H1 (cell line): ENCODE measurements around the gene ENTPD2. TPM values are rescaled to one million over a fixed set of nuclear protein-coding genes. Genes with fewer than 3 reads are reported as not detected.
A peak's percentile ranks its signal among the peaks of the same experiment; 100 is the strongest.

ENCODE experiments used
- CTCF ChIA-PET: fragments of 300-600 bp; sonication (Branson Sonifier 250); formaldehyde crosslinking; loops from one replicate; lab custom pipeline; 2021; ENCODE audit not compliant: partially characterized antibody; lab: Charles Lee
- POLR2A ChIA-PET: fragments of 300-600 bp; sonication (Branson Sonifier 250); formaldehyde crosslinking; loops from one replicate; lab custom pipeline; 2021; ENCODE audit warnings: inconsistent platforms; ENCODE audit not compliant: partially characterized antibody; lab: Charles Lee
- DNase-seq, 2 experiments: peaks; one replicate each; pipeline versions ENCODE4 v3.0.0 to v3.0.0-alpha.2; 2010 to 2022; ENCODE audit warnings: low spot score in 2 of 2, low read depth in 1 of 2, mixed read lengths in 1 of 2
- FAIRE-seq: peaks from 2 replicates; lab custom pipeline; 2011; peaks lifted over from hg19 to GRCh38; lab: Jason Lieb, UNC
- H2AFZ ChIP-seq: 2 replicates; pipeline ENCODE4 v1.8.1; 2012; ENCODE audit warnings: low read length, inconsistent platforms
- H2AK5ac ChIP-seq: 2 replicates; pipeline ENCODE4 v1.6.1; 2013; ENCODE audit warnings: low read depth, low read length
- H2BK120ac ChIP-seq: replicated peaks from 2 replicates; pipeline ENCODE3; 2013; ENCODE audit warnings: low read depth, low read length, inconsistent platforms
- H2BK12ac ChIP-seq: 2 replicates; pipeline ENCODE4 v1.6.1; 2013; ENCODE audit warnings: low read depth, low read length
- H2BK15ac ChIP-seq: 2 replicates; pipeline ENCODE4 v1.6.1; 2013; ENCODE audit warnings: low read length
- H2BK20ac ChIP-seq: 2 replicates; pipeline ENCODE4 v1.6.1; 2013; ENCODE audit warnings: low read length
- H2BK5ac ChIP-seq: 2 replicates; pipeline ENCODE4 v1.6.1; 2013; ENCODE audit warnings: low read depth, low read length
- H3K14ac ChIP-seq: 2 replicates; pipeline ENCODE4 v1.6.1; 2013; ENCODE audit warnings: inconsistent platforms; ENCODE audit not compliant: insufficient read length
- H3K18ac ChIP-seq: 2 replicates; pipeline ENCODE4 v1.6.1; 2013; ENCODE audit warnings: low read length; ENCODE audit errors: extremely low read depth
- H3K23ac ChIP-seq: 2 replicates; pipeline ENCODE4 v1.6.1; 2013; ENCODE audit warnings: inconsistent platforms; ENCODE audit not compliant: insufficient read length
- H3K23me2 ChIP-seq: 2 replicates; pipeline ENCODE4 v1.6.1; 2013; ENCODE audit warnings: low read depth, low read length
- H3K27ac ChIP-seq: 2 replicates; pipeline ENCODE4 v1.6.1; 2011; ENCODE audit warnings: low read depth, low read length, inconsistent platforms
- H3K27me3 ChIP-seq, 4 experiments: replicated peaks in 1 of 4; 1 replicate in 1 of 4; 2 replicates in 3 of 4; pipeline versions ENCODE4 v1.6.1 to v1.8.1; 2011 to 2013; ENCODE audit warnings: low read length in 3 of 4, mild to moderate bottlenecking in 3 of 4, inconsistent platforms in 2 of 4, mixed read lengths in 2 of 4, moderate library complexity in 1 of 4; ENCODE audit not compliant: control insufficient read depth in 3 of 4, insufficient read depth in 3 of 4; ENCODE audit errors: extremely low read depth in 1 of 4
- H3K36me3 ChIP-seq, 4 experiments: 2 replicates each; pipeline versions ENCODE4 v1.6.1 to v1.8.1; 2011 to 2013; ENCODE audit warnings: mild to moderate bottlenecking in 4 of 4, low read length in 3 of 4, moderate library complexity in 2 of 4, control low read depth in 1 of 4, inconsistent platforms in 1 of 4; ENCODE audit not compliant: insufficient read depth in 4 of 4, control insufficient read depth in 2 of 4
- H3K4ac ChIP-seq: replicated peaks from 2 replicates; pipeline ENCODE3; 2013; ENCODE audit warnings: low read length, low read depth, mixed read lengths, inconsistent platforms; ENCODE audit not compliant: insufficient read length
- H3K4me1 ChIP-seq, 4 experiments: replicated peaks in 1 of 4; 1 replicate in 1 of 4; 2 replicates in 3 of 4; pipeline versions ENCODE4 v1.6.1 to v1.8.1; 2011 to 2013; ENCODE audit warnings: low read length in 3 of 4, inconsistent platforms in 2 of 4, mixed read lengths in 1 of 4; ENCODE audit not compliant: insufficient read depth in 4 of 4, control insufficient read depth in 3 of 4
- H3K4me2 ChIP-seq, 2 experiments: 2 replicates each; pipeline versions ENCODE4 v1.6.1 to v1.8.1; 2011 to 2013; ENCODE audit warnings: low read depth in 2 of 2, low read length in 2 of 2, control low read depth in 1 of 2, inconsistent platforms in 1 of 2, mild to moderate bottlenecking in 1 of 2; ENCODE audit not compliant: insufficient read depth in 1 of 2
- H3K4me3 ChIP-seq, 4 experiments: fragments of 200-600, 300-600 bp in 1 of 4; sonication (generic), shearing (Covaris generic), sonication (Bioruptor Twin) in 1 of 4; 2 replicates each; pipeline versions ENCODE4 v1.5.1 to v1.8.1; 2011 to 2016; ENCODE audit warnings: low read length in 4 of 4, low read depth in 3 of 4, control low read depth in 2 of 4, inconsistent platforms in 2 of 4, mild to moderate bottlenecking in 2 of 4, mixed read lengths in 1 of 4, moderate library complexity in 1 of 4; ENCODE audit not compliant: insufficient read depth in 2 of 4; ENCODE audit errors: extremely low read depth in 1 of 4
- H3K56ac ChIP-seq: replicated peaks from 2 replicates; pipeline ENCODE3; 2013; ENCODE audit warnings: low read depth, mild to moderate bottlenecking, mixed read lengths, low read length, inconsistent platforms; ENCODE audit not compliant: insufficient read length
- H3K79me1 ChIP-seq: 2 replicates; pipeline ENCODE4 v1.6.1; 2013; ENCODE audit warnings: low read depth, low read length, control low read depth
- H3K79me2 ChIP-seq, 2 experiments: 2 replicates each; pipeline versions ENCODE4 v1.6.1 to v1.8.1; 2012 to 2013; ENCODE audit warnings: low read length in 2 of 2, mild to moderate bottlenecking in 2 of 2, inconsistent platforms in 1 of 2; ENCODE audit not compliant: insufficient read depth in 2 of 2, control insufficient read depth in 1 of 2
- H3K9ac ChIP-seq, 4 experiments: replicated peaks in 1 of 4; 1 replicate in 1 of 4; 2 replicates in 3 of 4; pipeline versions ENCODE4 v1.6.1 to v1.8.1; 2011 to 2013; ENCODE audit warnings: low read depth in 3 of 4, low read length in 3 of 4, control low read depth in 2 of 4, mild to moderate bottlenecking in 2 of 4, moderate library complexity in 2 of 4, inconsistent platforms in 1 of 4; ENCODE audit errors: extremely low read depth in 1 of 4
- H3K9me3 ChIP-seq, 2 experiments: 2 replicates each; pipeline versions ENCODE4 v1.6.1 to v1.8.1; 2012 to 2013; ENCODE audit warnings: mild to moderate bottlenecking in 2 of 2, moderate library complexity in 2 of 2, control low read depth in 1 of 2, inconsistent platforms in 1 of 2, low read depth in 1 of 2, low read length in 1 of 2, mixed read lengths in 1 of 2; ENCODE audit not compliant: insufficient read depth in 2 of 2
- H4K20me1 ChIP-seq, 2 experiments: replicated peaks in 1 of 2; 2 replicates each; pipeline versions ENCODE3 to v1.8.1; 2011 to 2013; ENCODE audit warnings: inconsistent platforms in 2 of 2, low read length in 2 of 2, mild to moderate bottlenecking in 1 of 2; ENCODE audit not compliant: insufficient read depth in 2 of 2, control insufficient read depth in 1 of 2
- H4K5ac ChIP-seq: 2 replicates; pipeline ENCODE4 v1.6.1; 2013; ENCODE audit warnings: low read length, low read depth, mixed read lengths, inconsistent platforms; ENCODE audit not compliant: insufficient read length
- H4K8ac ChIP-seq: 2 replicates; pipeline ENCODE4 v1.8.0; 2013; ENCODE audit warnings: mild to moderate bottlenecking, moderate library complexity, low read length, inconsistent platforms; ENCODE audit not compliant: insufficient read depth; ENCODE audit errors: extremely low read depth
- H4K91ac ChIP-seq: replicated peaks from 2 replicates; pipeline ENCODE3; 2013; ENCODE audit warnings: low read length, mixed read lengths, inconsistent platforms; ENCODE audit not compliant: insufficient read length
- E2F6 ChIP-seq: IDR thresholded peaks from 2 replicates; pipeline ENCODE4 v1.6.1; 2012; ENCODE audit warnings: inconsistent platforms
- EGR1 ChIP-seq: IDR thresholded peaks from 2 replicates; pipeline ENCODE4 v1.6.1; 2011; ENCODE audit warnings: low read depth, low read length, borderline replicate concordance
- PHF8 ChIP-seq: fragments of 200-600 bp; sonication (generic); conservative IDR thresholded peaks from 2 replicates; pipeline ENCODE4 v1.7.1; 2012; ENCODE audit warnings: low read depth, mild to moderate bottlenecking, inconsistent platforms, low read length, moderate library complexity
- SIRT6 ChIP-seq: IDR thresholded peaks from one replicate; pipeline ENCODE4 v1.7.1; 2012; ENCODE audit warnings: low read length, inconsistent platforms
- SP2 ChIP-seq: IDR thresholded peaks from 2 replicates; pipeline ENCODE4 v1.6.1; 2012; ENCODE audit warnings: mild to moderate bottlenecking, low read length, inconsistent platforms
- SP4 ChIP-seq: IDR thresholded peaks from 2 replicates; pipeline ENCODE4 v1.6.1; 2012; ENCODE audit warnings: low read length, inconsistent platforms
- WGBS, 2 experiments: shearing (Covaris generic) in 1 of 2; methylation state at CpG; one replicate each; pipeline versions ENCODE4 v1.1.6 to v1.1.7; 2013 to 2015; ENCODE audit warnings: low lambda C conversion rate in 2 of 2, mixed read lengths in 2 of 2, inconsistent platforms in 1 of 2, low coverage in 1 of 2, missing lambda C conversion rate in 1 of 2; ENCODE audit not compliant: insufficient replicate concordance in 2 of 2, insufficient coverage in 1 of 2, insufficient read length in 1 of 2; ENCODE audit errors: extremely low coverage in 1 of 2, missing lambda C conversion rate in 1 of 2; 5-methylcytosine and 5-hydroxymethylcytosine counted together
- polyA plus RNA-seq, 7 experiments: library from polyadenylated mRNA; depleted of rRNA in 3 of 7; stranded (reverse) in 5 of 7; unstranded in 2 of 7; fragments of >200 nt in 5 of 7; fragments of 200-250 nt in 2 of 7; gene quantifications; 1 replicate in 5 of 7; 2 replicates in 1 of 7; 4 replicates in 1 of 7; pipeline versions ENCODE4 v1.2.1 to v1.2.3, GENCODE V29; 2011 to 2013; ENCODE audit warnings: missing spikeins in 2 of 7, mixed read lengths in 2 of 7
- total RNA-seq: library from RNA; stranded (reverse); fragmentation: NEBNext Ultra II Directional; extraction: Animal tissue kit (Norgen Biotek cat#: 25700); gene quantifications from 2 replicates; pipeline ENCODE4 v1.2.1, GENCODE V29; 2021

Gene ENTPD2
- total and polyA plus RNA-seq, 2 of the 8 experiments (the other 6 are each of a cell fraction or from before 2014, with no cell fraction given): 0.65 to 3.8 TPM

DNA sequence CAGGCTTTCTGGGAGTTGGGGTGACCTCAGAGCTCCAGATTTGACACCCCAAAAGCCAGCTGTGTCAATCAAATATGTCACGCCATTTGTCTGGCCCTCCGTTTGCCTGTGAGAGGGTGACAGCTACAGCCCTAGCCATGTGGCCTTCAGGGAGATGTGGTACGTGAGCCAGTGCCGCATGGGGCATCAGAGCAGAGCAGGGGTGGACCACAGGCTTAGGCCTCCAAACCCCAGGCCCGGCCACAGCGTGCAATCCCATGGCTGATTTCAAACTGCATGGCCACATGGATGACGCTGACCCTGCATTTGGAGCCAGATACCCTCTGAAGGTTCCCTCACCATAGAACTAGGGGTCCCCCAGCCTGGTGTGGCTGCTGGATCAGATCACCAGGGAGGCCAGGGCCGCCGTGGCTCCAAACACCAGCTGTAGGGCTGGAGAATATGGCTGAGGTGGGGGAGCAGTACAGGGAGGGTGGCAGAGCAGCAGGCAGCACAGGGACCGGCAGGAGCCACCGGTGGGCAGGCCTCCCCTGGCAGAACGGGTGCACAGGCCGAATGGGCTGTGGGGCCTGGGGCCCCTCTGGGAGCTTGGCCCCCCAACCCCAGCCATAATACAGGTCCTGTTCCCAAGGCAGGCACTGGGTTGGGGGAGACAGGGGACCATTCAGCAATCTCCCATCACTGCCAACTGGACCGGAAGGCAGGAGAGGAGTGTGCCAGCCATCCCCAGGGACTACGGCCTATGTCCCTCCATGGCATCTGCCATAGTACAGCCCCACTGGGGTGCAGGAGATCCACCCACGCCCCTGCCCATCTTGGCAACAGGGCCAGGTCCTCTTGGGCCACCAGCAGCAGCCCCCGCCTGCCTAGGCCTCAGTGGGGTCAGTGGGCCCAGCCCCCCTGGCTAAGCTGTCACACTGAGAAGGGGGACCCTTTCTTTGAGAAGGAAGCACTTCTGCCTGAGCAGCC, 15.0 kb upstream of the ENTPD2 start:
- 87% methylated on average over 17 of the region's 17 CpGs; no CpG with 5 or more reads in 1 of the 2 experiments for WGBS, 2 experiments

More for the DNA sequence above, 15.0 kb upstream of the ENTPD2 start:
- Histone ChIP-seq H3K9ac (no peak overlapping the region), H3K79me2 (no peaks in the 10 kb centered on the region), H2BK5ac (no peak overlapping the region), H3K9me3 (no peaks in the 10 kb centered on the region), H4K8ac (peak overlapping the region; percentile 57; the same call in 1 of the 2 replicates), H3K36me3 (no peaks in the 10 kb centered on the region), H2BK12ac (no peak overlapping the region), H3K4me1 (peaks cover 0 to 21% (median 18%) of the 10 kb centered on the region in 4 experiments; a peak in 6 of 7 replicates), H3K27me3 (peaks cover 0 to 18% (median 7%) of the 10 kb centered on the region in 4 experiments; a peak in 5 of 7 replicates), H2BK20ac (no peak overlapping the region), H3K4me3 (peak overlapping the region; percentile 46 to 64 (median 48); a peak in 7 of 8 replicates), H3K56ac (peak overlapping the region; percentile 12), H3K27ac (no peak overlapping the region), H3K18ac (no peak overlapping the region), H2BK15ac (no peak overlapping the region), H3K4ac (no peak overlapping the region), H3K79me1 (peaks cover 2% of the 10 kb centered on the region; the same call in 1 of the 2 replicates), H2AFZ (no peak overlapping the region), H2AK5ac (no peak overlapping the region; the same call in 1 of the 2 replicates), H4K20me1 (peaks cover 23 to 25% of the 10 kb centered on the region in 2 experiments), H4K5ac (no peak overlapping the region), H3K23ac (no peak overlapping the region), H4K91ac (no peak overlapping the region), H3K23me2 (peaks cover 13% of the 10 kb centered on the region), H2BK120ac (no peak overlapping the region), H3K4me2 (peak overlapping the region; percentile 73 to 85), H3K14ac (no peak overlapping the region)
- TF ChIP-seq PHF8 (no peak), SP4 (no peak), SP2 (no peak), EGR1 (no peak), SIRT6 (no peak), E2F6 (no peak)
- no peak for FAIRE-seq
- POLR2A ChIA-PET: interaction anchor here (0.7 to 2.0 kb wide), 11 partner anchors 9 to 172 kb away, joined by 3 to 7 read pairs (median 4); partner anchors contain the start of genes FBXW5, MAN1B1, TUBB4B and UAP1L1
- no peak for DNase-seq
- CTCF ChIA-PET: interaction anchor here (0.5 to 13.5 kb wide), 55 partner anchors 8 to 1574 kb away, joined by 3 to 291 read pairs (median 5); partner anchors contain the start of genes ABCA2, ANAPC2, CYSRT1 and ENTPD2
